Colonic mucosa (tissue), 4 donors: ENCODE measurements around the gene DNAH9. TPM values are rescaled to one million over a fixed set of nuclear protein-coding genes. Genes with fewer than 3 reads are reported as not detected.

Source experiments
- DNase-seq: peaks from one replicate; pipeline ENCODE4 v3.0.0-alpha.2; 2020
- H3K27ac ChIP-seq: fragments of 200-600 bp; one replicate; pipeline ENCODE4 v1.8.0; 2021
- H3K27me3 ChIP-seq: fragments of 200-600 bp; one replicate; pipeline ENCODE4 v1.8.0; 2021
- H3K36me3 ChIP-seq: fragments of 200-600 bp; one replicate; pipeline ENCODE4 v1.8.0; 2021
- H3K4me1 ChIP-seq: fragments of 200-600 bp; one replicate; pipeline ENCODE4 v1.8.0; 2021; ENCODE audit warnings: mild to moderate bottlenecking
- H3K4me3 ChIP-seq: fragments of 200-600 bp; one replicate; pipeline ENCODE4 v1.8.0; 2021
- H3K9ac ChIP-seq, 2 donors: one replicate each; pipeline ENCODE4 v1.7.0; 2013; ENCODE audit warnings: control low read depth in 2 of 2, low read depth in 2 of 2, low read length in 2 of 2
- H3K9me3 ChIP-seq: fragments of 200-600 bp; one replicate; pipeline ENCODE4 v1.8.0; 2021
- intact Hi-C: fragments of 100-400 bp; cut with DNase I; formaldehyde crosslinking; loops from one replicate; pipeline ENCODE4 v1.14.1; 2022
- total RNA-seq, 2 donors: library from RNA; stranded (reverse); fragmentation: NEBNext Ultra II Directional in 1 of 2; extraction: Animal tissue kit (Norgen Biotek cat#: 25700) in 1 of 2; gene quantifications; one replicate each; pipeline ENCODE4 v1.2.1, GENCODE V29; 2021
- TF ChIP-seq, protein P1 (sequence below): fragments of 200-600 bp; IDR thresholded peaks from one replicate; pipeline ENCODE4 v1.8.0; 2022; ENCODE audit warnings: antibody characterized with exemption, mild to moderate bottlenecking
- donor health status: healthy.
- donor health status: DM: no; HTN: no; CAD: no.
- donor health status: DM: no; HTN: no; CAD: no.

The DNAH9 gene
- total RNA-seq, 2 donors from 2014 or later: 0.40 to 0.69 TPM

- H3K27ac ChIP-seq: no peak overlapping the region
- H3K9me3 ChIP-seq: no peaks in the 10 kb centered on the region
- H3K4me1 ChIP-seq: no peaks in the 10 kb centered on the region
- no peak overlapping the region for H3K9ac ChIP-seq
- no peak for DNase-seq
- H3K4me3 ChIP-seq: no peak overlapping the region
- intact Hi-C loops: no loop called here
- no peaks in the 10 kb centered on the region for H3K27me3 ChIP-seq
- no peaks in the 10 kb centered on the region for H3K36me3 ChIP-seq
- TF ChIP-seq, protein P1, sequence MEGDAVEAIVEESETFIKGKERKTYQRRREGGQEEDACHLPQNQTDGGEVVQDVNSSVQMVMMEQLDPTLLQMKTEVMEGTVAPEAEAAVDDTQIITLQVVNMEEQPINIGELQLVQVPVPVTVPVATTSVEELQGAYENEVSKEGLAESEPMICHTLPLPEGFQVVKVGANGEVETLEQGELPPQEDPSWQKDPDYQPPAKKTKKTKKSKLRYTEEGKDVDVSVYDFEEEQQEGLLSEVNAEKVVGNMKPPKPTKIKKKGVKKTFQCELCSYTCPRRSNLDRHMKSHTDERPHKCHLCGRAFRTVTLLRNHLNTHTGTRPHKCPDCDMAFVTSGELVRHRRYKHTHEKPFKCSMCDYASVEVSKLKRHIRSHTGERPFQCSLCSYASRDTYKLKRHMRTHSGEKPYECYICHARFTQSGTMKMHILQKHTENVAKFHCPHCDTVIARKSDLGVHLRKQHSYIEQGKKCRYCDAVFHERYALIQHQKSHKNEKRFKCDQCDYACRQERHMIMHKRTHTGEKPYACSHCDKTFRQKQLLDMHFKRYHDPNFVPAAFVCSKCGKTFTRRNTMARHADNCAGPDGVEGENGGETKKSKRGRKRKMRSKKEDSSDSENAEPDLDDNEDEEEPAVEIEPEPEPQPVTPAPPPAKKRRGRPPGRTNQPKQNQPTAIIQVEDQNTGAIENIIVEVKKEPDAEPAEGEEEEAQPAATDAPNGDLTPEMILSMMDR: no peak
These were observed 258.7 kb downstream of the DNAH9 start for GRCh38 chr17:11857006-11857405.

- no peak for DNase-seq
- H3K4me1 ChIP-seq: no peaks in the 10 kb centered on the region
- no peaks in the 10 kb centered on the region for H3K9me3 ChIP-seq
- no peaks in the 10 kb centered on the region for H3K36me3 ChIP-seq
- TF ChIP-seq, protein P1: no peak
- no peaks in the 10 kb centered on the region for H3K27me3 ChIP-seq
- H3K9ac ChIP-seq: no peak overlapping the region
- no peak overlapping the region for H3K4me3 ChIP-seq
- H3K27ac ChIP-seq: no peak overlapping the region
- intact Hi-C loops: no loop called here
These were observed 271.6 kb downstream of the DNAH9 start for GRCh38 chr17:11869680-11870394.

GRCh38 chr17:11871773-11872172 is 273.5 kb downstream of the DNAH9 start:
- Histone ChIP-seq H3K4me1 (no peaks in the 10 kb centered on the region), H3K9ac (no peak overlapping the region), H3K9me3 (no peaks in the 10 kb centered on the region), H3K27ac (no peak overlapping the region), H3K4me3 (no peak overlapping the region), H3K27me3 (no peaks in the 10 kb centered on the region), H3K36me3 (no peaks in the 10 kb centered on the region)
- DNase-seq: no peak
- intact Hi-C loops: no loop called here
- TF ChIP-seq, protein P1: no peak

DNA sequence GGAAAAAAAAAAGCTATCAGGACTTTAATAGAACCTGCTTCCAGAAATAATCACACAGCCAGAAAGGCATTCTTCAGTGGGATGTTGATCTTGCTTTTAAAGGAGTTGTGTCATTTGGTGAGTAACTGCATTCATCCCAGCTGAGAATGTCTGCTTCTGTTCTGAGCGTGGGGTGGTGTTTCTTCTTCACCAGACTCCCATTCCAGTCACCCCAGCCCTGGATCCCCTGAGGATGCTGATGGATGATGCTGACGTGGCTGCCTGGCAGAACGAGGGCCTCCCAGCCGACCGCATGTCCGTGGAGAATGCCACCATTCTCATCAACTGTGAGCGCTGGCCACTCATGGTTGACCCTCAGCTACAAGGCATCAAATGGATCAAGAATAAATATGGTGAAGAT is 276.5 kb downstream of the DNAH9 start:
- no peaks in the 10 kb centered on the region for H3K9me3 ChIP-seq
- no peak for DNase-seq
- H3K27me3 ChIP-seq: no peaks in the 10 kb centered on the region
- H3K36me3 ChIP-seq: no peaks in the 10 kb centered on the region
- H3K4me3 ChIP-seq: no peak overlapping the region
- no peak overlapping the region for H3K27ac ChIP-seq
- no peaks in the 10 kb centered on the region for H3K4me1 ChIP-seq
- intact Hi-C loops: no loop called here
- H3K9ac ChIP-seq: no peak overlapping the region
- TF ChIP-seq, protein P1: no peak

DNA sequence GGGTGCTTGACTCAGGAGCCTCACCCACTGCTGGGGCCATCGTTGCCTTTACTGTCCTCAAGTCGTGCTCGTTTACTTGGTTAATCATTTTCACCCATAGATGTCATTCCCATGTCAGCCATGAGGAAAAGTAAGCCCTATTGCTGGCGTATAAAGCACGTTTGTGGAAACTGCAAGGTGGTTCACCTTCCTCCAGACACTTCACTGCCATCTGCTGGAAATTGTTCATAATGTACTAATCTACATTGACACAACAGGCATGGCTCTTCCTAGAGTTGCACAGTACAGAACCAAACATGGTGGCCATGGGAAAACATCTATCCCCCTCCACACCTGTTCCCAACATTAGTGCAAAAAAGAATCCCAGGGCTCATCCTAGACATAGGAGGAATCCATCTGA is 282.4 kb downstream of the DNAH9 start:
- Histone ChIP-seq H3K36me3 (no peaks in the 10 kb centered on the region), H3K9ac (no peak overlapping the region), H3K4me1 (no peaks in the 10 kb centered on the region), H3K4me3 (no peak overlapping the region), H3K9me3 (no peaks in the 10 kb centered on the region), H3K27ac (no peak overlapping the region), H3K27me3 (no peaks in the 10 kb centered on the region)
- peak; percentile 23 for DNase-seq
- TF ChIP-seq, protein P1: no peak
- intact Hi-C loops: no loop called here
